ENCODE measurements around the gene FYTTD1.

- TF ChIP-seq CTCF (conservative IDR thresholded peaks at IDR 0.05), result no peak
- TF ChIP-seq EZH2 (IDR thresholded peaks at IDR 0.05; ENCODE audit: low read depth), result no peak
Observed at GRCh38 chr3:197756704-197757103, 7.0 kb downstream of the FYTTD1 start.
